Fibroblast of lung (primary cell): ENCODE data around the gene TXNRD2. TPM values are rescaled to one million over a fixed set of nuclear protein-coding genes. Genes with fewer than 3 reads are reported as not detected.

Experiments used
- DNase-seq, 2 donors: peaks; one replicate each; pipeline versions ENCODE4 v3.0.0 to v3.0.0-alpha.2; 2010; ENCODE audit warnings: low read depth in 2 of 2
- H2AFZ ChIP-seq: 2 replicates; pipeline ENCODE4 v1.5.1; 2012; ENCODE audit warnings: low read length, control low read depth, inconsistent platforms
- H3K27ac ChIP-seq: 2 replicates; pipeline ENCODE4 v1.5.1; 2011; ENCODE audit warnings: low read length, control low read depth; ENCODE audit not compliant: insufficient read depth
- H3K27me3 ChIP-seq: 2 replicates; pipeline ENCODE4 v1.5.1; 2011; ENCODE audit warnings: mild to moderate bottlenecking, low read length; ENCODE audit not compliant: control insufficient read depth, insufficient read depth
- H3K36me3 ChIP-seq: 2 replicates; pipeline ENCODE4 v1.5.1; 2011; ENCODE audit warnings: low read length; ENCODE audit not compliant: control insufficient read depth, insufficient read depth
- H3K4me1 ChIP-seq: 2 replicates; pipeline ENCODE4 v1.5.1; 2011; ENCODE audit warnings: low read length; ENCODE audit not compliant: control insufficient read depth, insufficient read depth; ENCODE audit errors: extremely low read depth
- H3K4me2 ChIP-seq: 2 replicates; pipeline ENCODE4 v1.5.1; 2011; ENCODE audit warnings: low read length, control low read depth; ENCODE audit not compliant: insufficient read depth; ENCODE audit errors: extremely low read depth
- H3K4me3 ChIP-seq, 4 experiments: fragments of 200-600 bp in 1 of 4; sonication (generic) in 1 of 4; replicated peaks in 1 of 4; 2 replicates each; pipeline ENCODE4 v1.5.1; 2011 to 2016; ENCODE audit warnings: low read length in 4 of 4, low read depth in 3 of 4, mild to moderate bottlenecking in 3 of 4, control low read depth in 2 of 4, inconsistent platforms in 1 of 4, mixed read lengths in 1 of 4; ENCODE audit not compliant: insufficient read depth in 1 of 4; ENCODE audit errors: control extremely low read depth in 1 of 4
- H3K79me2 ChIP-seq: 2 replicates; pipeline ENCODE4 v1.5.1; 2012; ENCODE audit warnings: mild to moderate bottlenecking, low read length, inconsistent platforms; ENCODE audit not compliant: control insufficient read depth, insufficient read depth
- H3K9ac ChIP-seq: 2 replicates; pipeline ENCODE4 v1.5.1; 2011; ENCODE audit warnings: mild to moderate bottlenecking, low read length, control low read depth; ENCODE audit not compliant: insufficient read depth
- H3K9me3 ChIP-seq: 2 replicates; pipeline ENCODE4 v1.5.1; 2012; ENCODE audit warnings: low read depth, low read length; ENCODE audit not compliant: control insufficient read depth, insufficient read depth
- H4K20me1 ChIP-seq: 2 replicates; pipeline ENCODE4 v1.5.1; 2011; ENCODE audit warnings: low read length; ENCODE audit not compliant: control insufficient read depth, insufficient read depth; ENCODE audit errors: extremely low read depth
- EZH2 ChIP-seq: IDR thresholded peaks from 2 replicates; pipeline ENCODE4 v1.5.1; 2012; ENCODE audit warnings: low read length, control low read depth, mild to moderate bottlenecking; ENCODE audit errors: missing control alignments
- polyA plus RNA-seq, 2 donors: library from polyadenylated mRNA; depleted of rRNA in 1 of 2; stranded (reverse) in 1 of 2; unstranded in 1 of 2; fragments of >200 nt; gene quantifications; 2 replicates each; pipeline ENCODE4 v1.2.1, GENCODE V29; 2011 to 2012; ENCODE audit warnings: missing spikeins in 1 of 2
- total RNA-seq: library from RNA; depleted of rRNA; stranded (reverse); fragments of >200 nt; gene quantifications from 2 replicates; pipeline ENCODE4 v1.2.1, GENCODE V29; 2014
- TF ChIP-seq, protein P1 (sequence below), 2 donors: IDR thresholded peaks in 1 of 2; conservative IDR thresholded peaks in 1 of 2; 1 replicate in 1 of 2; 2 replicates in 1 of 2; pipeline ENCODE4 v1.5.1; 2011 to 2012; ENCODE audit warnings: low read length in 2 of 2, control low read depth in 1 of 2, inconsistent platforms in 1 of 2, low read depth in 1 of 2, mild to moderate bottlenecking in 1 of 2

The TXNRD2 gene
- total and polyA plus RNA-seq, 2 donors (not counting 1 experiment from before 2014, with no cell fraction given), result 13.2 to 30.7 TPM

GRCh38 chr22:19988331-19988808 lies 46.8 kb upstream of the TXNRD2 start:
- Histone ChIP-seq H3K27me3 (no peaks in the 10 kb centered on the region), H2AFZ (no peak overlapping the region), H3K4me1 (peaks cover 11% of the 10 kb centered on the region), H4K20me1 (no peaks in the 10 kb centered on the region), H3K79me2 (no peaks in the 10 kb centered on the region), H3K27ac (no peak overlapping the region), H3K4me3 (no peak overlapping the region), H3K36me3 (no peaks in the 10 kb centered on the region), H3K9me3 (no peaks in the 10 kb centered on the region), H3K9ac (no peak overlapping the region), H3K4me2 (no peak overlapping the region)
- no peak for DNase-seq
- no peak for TF ChIP-seq EZH2
- TF ChIP-seq, protein P1, sequence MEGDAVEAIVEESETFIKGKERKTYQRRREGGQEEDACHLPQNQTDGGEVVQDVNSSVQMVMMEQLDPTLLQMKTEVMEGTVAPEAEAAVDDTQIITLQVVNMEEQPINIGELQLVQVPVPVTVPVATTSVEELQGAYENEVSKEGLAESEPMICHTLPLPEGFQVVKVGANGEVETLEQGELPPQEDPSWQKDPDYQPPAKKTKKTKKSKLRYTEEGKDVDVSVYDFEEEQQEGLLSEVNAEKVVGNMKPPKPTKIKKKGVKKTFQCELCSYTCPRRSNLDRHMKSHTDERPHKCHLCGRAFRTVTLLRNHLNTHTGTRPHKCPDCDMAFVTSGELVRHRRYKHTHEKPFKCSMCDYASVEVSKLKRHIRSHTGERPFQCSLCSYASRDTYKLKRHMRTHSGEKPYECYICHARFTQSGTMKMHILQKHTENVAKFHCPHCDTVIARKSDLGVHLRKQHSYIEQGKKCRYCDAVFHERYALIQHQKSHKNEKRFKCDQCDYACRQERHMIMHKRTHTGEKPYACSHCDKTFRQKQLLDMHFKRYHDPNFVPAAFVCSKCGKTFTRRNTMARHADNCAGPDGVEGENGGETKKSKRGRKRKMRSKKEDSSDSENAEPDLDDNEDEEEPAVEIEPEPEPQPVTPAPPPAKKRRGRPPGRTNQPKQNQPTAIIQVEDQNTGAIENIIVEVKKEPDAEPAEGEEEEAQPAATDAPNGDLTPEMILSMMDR (conservative IDR thresholded peaks at IDR 0.05 in 1 of 2, IDR thresholded peaks at IDR 0.05 in 1 of 2; ENCODE audit: low read depth in 1 of 2, low read length in 2 of 2), result no peak

- H3K27me3 ChIP-seq, result no peaks in the 10 kb centered on the region
- H3K36me3 ChIP-seq, result no peaks in the 10 kb centered on the region
These were observed 46.0 kb upstream of the TXNRD2 start for GRCh38 chr22:19987394-19988306.

More at GRCh38 chr22:19987394-19988306, 46.0 kb upstream of the TXNRD2 start:
- Histone ChIP-seq H3K9me3 (no peaks in the 10 kb centered on the region), H3K4me1 (peaks cover 11% of the 10 kb centered on the region), H3K79me2 (no peaks in the 10 kb centered on the region), H2AFZ (no peak overlapping the region), H3K4me3 (no peak overlapping the region), H3K27ac (no peak overlapping the region), H4K20me1 (no peaks in the 10 kb centered on the region), H3K9ac (no peak overlapping the region), H3K4me2 (no peak overlapping the region)
- TF ChIP-seq EZH2, result no peak
- TF ChIP-seq, protein P1 (conservative IDR thresholded peaks at IDR 0.05 in 1 of 2, IDR thresholded peaks at IDR 0.05 in 1 of 2; ENCODE audit: low read depth in 1 of 2, low read length in 2 of 2), result no peak
- no peak for DNase-seq
